Measurements from ENCODE around the gene ARHGEF2.

The ARHGEF2 gene

DNA sequence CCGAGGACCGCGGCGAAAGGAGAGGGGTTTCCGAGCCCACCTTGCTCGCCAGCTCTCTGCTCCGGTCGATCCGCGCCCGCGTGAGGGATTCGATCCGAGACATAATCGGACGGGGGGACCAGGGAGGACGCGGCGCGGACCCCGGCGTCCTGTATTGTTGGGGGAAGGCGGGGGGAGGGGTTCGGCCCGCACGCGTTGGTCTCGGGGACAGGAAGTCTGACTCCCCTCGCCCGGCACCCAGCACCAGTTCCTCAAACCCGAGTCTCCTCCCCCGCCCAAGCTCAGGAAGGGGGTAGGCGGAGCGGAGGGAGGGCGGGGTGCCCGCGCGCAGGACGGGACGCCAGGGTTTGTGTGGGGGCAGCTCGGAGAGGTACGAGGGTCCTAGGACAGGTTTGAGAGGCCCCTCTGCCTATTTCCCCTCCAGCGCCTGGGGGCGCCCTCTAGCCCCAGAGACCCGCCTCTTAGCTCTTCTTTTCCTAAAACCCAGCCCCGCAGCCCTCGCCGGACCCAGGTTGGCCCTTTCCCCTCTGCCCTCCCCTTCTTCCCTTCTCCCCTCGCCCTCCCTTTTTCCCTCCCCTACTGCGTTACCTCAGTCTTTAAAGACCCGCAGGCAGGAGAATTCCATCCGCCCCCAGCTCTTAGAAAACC, at the start of gene ARHGEF2:
Gene ARHGEF2 (minus strand): TSS at position 223 of the 648 bp plus-strand sequence. CDS start 120 bp downstream, at position 103.
- peak; percentile 84 for DNase-seq (ENCODE audit: low spot score)

DNA sequence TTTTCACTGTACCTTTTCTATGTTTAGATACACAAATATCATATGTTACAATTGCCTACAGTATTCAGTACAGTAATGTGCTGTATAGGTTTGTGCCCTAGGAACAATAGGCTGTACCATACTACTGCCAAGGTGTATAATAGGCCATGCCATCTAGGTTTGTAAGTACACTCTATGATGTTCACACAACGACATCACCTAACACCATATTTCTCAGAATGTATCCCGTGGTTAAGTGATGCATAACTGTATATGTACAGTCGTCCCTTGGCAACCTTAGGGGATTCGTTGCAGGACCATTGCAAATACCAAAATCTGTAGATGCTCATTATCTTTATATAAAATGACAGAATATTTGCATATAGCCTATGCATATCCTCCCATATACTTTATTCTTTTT, 48.2 kb upstream of the ARHGEF2 start:
- DNase-seq (ENCODE audit: low spot score) = no peak

DNA sequence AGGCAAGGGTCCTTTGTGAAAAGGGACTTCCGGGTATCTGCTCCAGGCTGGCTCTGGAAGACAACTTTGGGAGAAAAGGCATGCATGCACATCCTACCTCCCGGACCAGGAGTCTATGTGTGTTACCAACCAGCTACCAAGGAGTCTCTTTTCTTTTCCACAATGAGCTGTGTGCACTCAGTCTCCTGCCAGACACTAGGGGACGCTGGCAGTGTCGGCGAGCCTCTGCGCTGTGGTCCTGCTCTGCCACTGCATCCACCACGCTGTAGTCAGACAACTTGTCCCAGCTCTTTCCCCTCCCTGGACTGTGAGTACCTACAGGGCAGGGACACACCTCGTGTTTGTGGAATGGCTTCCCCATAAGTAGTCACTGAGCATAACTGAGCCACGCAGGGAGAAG, 47.5 kb upstream of the ARHGEF2 start:
- DNase-seq (ENCODE audit: low spot score) = no peak

DNA sequence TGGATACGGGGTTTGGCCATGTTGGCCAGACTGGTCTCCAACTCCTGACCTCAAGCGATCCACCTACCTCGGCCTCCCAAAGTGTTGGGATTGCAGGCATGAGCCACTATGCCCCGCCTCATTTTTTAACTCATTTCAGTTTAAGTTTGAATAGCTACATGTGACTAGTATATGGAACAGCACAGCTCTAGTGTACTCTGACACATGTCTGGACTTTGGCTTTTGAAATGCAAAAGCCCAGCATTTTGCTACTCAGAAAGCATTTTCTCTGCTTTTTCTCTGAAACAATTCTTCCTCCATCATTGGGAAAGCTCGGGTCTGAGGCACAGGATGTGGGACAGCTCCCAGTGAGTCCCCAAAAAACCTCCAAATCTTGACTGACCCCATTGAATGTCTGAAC, 46.5 kb upstream of the ARHGEF2 start:
- no peak for DNase-seq (ENCODE audit: low spot score)

DNA sequence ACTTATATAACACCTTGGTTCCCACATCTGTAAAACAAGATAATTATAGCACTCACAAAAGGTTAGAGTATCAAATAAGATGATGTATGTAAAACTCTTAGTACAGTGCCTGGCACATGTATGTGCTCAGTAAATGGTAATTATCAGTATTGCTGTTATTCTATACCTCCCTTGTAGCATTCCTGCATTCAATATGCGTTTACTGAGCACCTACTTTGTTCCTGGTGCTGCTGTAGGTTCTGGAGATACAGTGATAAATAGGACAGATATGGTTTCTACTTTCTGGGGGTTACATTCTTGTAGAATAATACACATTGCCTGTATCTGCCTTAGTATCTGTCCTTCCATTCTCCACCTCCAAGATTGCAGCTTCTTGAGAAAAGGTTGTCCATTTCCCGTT, 43.6 kb upstream of the ARHGEF2 start:
- no peak for DNase-seq (ENCODE audit: low spot score)

DNA sequence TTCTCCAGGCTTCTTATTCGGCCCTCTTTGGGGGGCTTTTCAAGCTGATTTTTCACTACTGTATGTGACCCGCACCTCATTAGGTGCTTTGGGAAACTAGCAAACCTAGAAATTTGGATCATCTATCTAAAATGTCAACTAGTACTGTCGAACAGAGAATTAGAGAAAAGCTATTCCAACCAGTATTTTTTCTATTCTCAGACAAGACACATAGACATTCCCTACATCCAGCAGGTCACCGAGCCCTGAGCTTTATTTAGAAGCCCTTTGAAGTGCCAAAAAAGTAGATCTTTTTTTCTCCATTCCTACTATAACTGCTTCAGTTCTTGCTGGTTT, 42.7 kb upstream of the ARHGEF2 start:
- no peak for DNase-seq (ENCODE audit: low spot score)

DNA sequence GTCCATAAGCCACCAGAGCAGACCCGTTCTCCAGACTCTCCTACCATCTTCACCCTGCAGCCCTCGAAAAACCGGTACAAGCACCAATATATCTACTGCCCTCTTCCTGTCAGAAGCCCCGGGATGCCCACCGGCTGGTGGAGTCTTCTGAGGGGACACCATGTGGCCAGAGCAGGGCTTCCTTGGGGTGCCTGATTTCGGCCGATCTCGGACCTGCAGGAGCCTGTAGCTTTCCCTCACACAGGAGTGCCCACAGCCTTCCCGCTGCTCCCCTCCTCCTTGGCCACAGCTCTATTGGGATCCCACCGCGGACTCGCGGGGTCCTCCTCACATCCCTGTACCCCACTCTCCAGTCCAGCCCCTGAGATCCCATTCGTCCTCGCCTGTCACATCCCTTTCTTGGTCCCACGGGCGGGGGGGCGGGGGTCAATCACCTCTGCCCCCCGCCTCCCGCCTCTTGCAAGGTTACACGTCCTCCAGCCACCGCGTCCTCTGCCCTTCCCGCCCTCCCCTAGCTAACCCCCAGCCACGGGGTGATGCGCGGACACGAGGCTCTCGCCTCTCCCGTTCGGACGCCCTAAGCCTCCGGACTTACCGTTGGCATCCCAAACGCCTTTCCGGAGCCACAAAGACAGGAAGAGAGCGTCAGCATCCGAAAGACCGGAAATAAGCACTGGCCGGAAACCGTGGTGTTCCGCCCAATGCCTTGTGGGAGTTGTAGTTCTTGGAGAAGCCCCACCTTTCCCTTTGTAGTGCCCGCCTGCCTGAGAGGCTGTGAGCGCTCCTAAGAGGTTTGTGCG, 42.1 kb upstream of the ARHGEF2 start, which contains the start of gene SSR2:
Gene SSR2 (minus strand): TSS at position 659 of the 800 bp plus-strand sequence. CDS start 784 bp downstream, outside the sequence.
- peak; percentile 90 for DNase-seq (ENCODE audit: low spot score)

DNA sequence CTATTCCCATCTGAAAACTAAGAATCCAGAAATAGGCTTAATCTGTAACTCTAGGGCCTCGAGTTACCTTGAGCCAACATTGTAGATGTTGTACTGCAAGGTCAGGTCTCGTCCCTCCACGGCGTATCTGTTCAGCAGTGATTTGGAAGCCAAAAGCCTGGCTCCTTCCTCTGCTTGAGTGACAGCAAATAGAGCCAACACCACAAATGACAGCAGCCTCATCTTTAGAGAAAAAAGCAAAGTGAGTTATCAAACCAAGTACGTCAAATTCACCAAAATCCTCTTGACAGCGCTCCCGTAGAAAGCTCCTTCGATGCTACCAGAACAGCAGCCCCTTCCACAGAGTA, 41.6 kb upstream of the ARHGEF2 start:
- DNase-seq (ENCODE audit: low spot score) = no peak

DNA sequence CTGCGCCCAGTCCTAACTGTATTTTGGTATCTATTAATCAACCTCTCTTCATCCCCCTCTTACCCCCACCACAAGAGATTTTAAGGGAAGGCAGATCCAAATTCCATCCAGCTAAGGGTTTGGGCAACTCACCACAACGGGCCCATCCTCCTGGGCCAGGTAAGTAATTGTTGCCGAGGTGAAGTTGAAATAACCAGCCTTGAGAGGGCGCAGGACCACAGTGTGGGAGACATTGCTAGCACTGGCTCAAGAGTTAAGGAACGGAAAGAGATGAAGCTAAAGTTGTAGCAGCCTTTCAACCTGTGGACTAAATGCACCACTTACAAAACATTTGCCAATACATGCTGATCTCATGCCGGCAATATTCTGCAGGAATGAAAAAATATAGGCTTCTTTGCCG, 36.5 kb upstream of the ARHGEF2 start:
- no peak for DNase-seq (ENCODE audit: low spot score)

DNA sequence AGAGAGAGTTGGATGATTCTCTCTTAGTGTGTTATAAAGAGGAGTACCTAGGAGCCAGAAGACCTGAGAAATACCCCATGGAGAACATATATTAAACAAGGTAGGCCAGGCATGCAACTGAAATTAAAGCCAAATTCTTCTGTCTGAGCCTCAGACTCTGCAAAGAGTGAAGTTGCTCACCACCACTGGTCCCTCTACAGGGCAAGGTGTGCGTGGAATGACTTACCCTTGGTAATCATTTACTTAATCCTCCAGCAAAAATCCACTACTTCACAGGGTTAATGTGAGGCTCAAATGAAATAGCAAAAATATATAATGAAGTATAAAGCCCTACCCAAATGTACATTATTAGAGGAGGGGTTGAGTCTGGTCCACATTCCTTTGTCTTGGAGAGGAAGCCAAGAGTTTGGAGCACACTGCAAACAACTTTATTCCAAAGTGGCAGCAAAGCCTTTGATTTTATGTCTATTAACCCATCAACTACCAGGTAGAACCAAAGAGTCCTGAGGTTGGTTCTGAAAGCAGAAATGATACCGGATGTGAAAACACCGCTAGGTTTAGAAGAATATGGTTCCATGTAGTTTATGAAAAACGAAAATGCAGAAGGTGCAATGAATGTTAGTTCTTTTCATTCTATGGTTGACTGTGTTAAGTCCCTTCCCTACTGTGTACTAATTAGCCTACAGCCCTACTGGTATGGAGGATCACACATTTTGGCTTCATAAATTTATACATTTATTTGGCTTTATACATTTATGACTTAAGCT, 33.9 kb upstream of the ARHGEF2 start:
- no peak for DNase-seq (ENCODE audit: low spot score)

DNA sequence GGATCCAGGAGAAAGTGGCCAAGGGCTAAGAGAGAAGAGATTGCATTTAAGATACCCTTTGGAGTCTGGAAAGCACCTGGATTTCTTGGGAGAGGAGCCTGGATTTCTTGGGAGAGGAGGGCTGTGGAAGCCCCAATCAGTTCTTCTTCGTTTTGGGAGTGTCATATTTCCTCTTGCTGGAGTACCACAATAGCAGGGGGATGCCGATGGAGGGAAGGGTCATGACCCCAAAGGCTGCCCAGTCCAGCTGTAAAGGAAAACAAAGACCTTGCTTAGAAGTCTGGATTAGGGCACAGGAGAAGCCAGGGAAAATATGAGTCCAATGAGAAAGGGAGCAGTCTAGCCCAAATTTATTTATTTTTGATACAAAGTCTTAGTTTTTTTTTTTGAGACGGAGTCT, 31.1 kb upstream of the ARHGEF2 start:
- DNase-seq (ENCODE audit: low spot score) = no peak

DNA sequence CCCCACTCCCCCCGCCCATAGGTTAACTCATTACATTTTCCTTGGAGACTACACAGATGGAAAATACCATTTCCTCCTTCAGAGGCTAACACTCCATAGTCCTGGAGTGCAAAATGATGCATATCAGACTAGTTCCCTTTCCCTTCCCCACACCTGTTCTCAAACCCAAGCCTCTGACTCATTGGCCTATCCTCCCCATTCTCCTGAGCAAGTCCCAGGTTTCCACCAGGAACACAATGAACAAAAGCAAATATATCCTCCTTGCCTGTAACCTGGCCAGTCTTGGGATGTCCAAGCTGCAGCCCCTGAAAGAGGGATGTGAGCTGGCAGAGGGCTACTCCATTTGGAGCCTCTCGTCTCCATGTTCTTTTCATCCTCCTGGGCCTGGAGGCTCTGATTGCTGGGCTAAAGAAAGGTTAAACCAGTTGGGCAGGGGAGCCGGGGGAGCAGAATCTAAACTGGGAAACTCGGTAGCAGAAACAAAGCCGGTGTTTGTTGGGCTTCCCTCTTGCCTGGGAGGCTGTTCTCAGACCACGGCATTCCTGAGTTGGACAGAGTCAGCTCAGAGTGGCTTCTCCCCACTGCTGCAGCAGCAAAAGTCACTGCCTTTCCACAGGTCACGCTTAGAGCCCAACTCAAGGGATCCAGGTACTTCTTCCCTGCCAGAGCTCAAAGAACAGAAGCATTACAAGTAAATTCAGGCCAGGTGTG, 28.5 kb upstream of the ARHGEF2 start:
- DNase-seq (ENCODE audit: low spot score) = no peak

DNA sequence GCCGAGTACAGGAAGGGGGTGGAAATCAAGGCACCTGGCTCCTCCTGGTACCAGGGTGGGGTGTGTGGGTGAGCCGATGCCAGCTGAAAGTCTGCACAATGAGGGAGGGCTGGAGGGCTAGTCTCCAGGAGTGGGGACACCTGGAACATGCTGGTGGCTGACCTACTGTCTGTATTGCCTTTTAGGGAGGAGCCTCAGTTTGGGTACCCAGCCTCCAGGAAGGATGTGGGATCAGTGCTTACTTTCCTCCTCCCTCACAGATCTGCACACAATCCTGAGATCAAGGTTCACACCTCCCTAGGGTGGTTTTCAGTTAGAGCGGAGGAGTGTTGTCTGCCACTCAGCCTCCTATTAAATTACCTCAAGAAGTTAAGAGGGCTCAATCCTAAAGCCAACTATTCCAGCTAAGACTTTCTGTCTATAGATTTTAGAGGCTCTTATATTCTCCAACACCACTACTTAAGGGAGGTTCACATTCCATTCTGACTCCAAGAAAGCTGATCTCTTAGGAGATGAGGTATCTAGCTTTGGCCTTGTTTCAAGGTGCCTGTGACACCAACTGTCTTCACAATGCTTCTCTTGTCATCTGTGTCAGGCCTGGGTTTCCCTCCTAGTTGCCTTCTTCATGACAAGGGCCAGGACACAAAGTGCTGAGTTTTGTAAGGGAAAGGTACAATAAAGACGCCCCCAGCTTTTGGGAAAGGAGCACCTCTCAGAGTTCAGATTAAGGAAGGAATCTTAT, 26.7 kb upstream of the ARHGEF2 start:
- DNase-seq (ENCODE audit: low spot score) = no peak

DNA sequence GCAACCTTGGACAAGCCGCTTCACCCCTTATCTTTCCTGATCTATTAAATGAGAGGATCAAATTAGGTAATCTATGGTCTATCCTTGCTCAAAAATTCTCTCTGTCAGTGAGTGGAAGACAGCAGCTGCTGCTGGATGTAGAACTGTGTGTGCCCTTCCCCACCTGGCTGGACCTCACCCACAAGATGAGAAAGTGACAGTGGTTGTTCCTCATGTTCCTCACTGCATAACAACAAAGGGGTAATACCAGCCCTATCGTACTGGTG, 25.5 kb upstream of the ARHGEF2 start:
- DNase-seq (ENCODE audit: low spot score) = no peak

DNA sequence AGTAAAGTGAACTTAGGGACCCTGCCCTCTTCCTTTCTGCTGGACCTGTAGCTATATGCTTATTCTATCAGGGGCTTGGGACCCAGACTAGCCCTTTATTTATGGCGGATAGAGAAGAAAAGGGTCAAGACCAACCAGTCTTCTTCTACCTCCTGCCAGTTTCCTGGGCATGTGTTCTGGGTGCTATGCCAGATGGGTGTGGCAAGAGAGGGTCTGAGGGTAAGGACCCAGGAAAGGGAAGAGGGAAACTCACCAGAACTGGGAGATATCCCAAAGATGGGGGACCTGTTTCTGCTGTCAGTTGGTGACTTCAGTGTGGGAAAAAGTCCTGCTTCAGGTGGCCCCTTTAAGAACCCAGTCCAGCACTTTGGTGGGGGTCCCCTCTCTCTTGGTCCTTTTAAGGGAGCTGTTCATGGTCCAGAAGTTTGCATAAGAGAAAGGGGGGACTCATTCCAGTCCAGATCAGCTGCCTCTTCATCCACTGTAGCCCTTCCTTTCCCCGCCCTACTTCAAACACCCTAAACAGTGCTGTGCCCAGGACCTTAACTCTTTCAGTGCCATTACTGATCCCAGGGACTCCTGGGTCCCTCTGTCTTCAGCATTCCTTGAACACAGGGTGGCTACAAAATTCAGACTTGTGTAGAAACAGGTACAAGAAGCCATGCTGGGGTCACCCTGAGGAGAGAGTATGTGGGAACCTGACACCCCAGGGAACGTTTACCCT, 24.0 kb upstream of the ARHGEF2 start:
- DNase-seq (ENCODE audit: low spot score) = no peak

DNA sequence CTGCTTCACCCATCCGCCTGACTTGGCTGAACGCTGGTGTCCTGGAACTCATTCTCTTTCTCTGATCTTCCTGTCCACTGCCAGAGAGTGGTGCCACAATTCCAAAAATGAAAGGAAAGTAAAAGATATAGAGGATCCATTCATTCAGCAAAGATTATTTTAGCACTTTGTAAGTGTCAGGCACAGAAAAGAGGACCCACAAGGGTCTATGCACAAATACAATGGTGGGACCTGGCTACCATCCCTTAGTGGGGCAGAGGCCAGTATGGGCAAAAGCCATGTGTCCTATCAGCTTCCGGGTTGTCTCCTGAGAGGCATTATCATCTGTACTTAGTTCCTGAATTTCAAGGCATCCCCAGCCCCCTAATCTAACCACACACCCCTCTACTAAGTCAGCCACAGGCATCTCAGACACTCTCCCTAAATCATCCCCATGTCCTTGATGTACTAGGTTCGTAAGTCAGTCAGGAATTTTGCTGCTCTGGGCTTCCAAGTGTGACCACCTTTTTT, 23.4 kb upstream of the ARHGEF2 start:
- DNase-seq (ENCODE audit: low spot score) = no peak

DNA sequence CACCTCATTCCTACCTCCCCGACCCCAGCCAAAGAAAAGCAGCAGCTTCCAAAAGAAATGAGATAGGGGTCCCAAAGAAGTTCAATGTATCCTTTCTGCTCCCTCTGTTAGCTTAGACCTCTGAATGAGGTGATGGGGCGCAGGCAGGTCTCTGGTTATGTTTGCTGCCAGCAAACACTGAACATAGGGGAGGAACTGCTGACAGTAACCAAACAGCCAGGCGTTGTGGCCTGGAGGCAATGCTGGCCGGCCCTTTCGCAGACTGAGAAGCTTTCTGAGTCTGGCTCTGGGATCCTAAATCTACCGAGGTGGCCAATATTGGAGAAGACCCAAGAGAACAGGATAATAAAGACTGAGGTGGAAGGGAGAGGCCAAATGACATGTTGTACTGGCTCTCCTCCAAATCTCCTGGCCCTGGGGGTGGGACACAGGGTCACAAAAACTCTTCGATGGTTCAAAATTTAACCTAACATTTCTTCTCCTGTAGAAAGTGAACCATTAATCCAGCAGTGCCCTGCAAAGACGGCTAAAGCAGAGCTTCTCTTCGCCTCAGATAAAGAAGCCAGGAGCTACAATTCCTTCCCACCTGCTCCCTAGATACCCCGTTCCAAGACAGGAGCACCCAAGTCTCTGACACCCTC, 22.8 kb upstream of the ARHGEF2 start:
- DNase-seq (ENCODE audit: low spot score) = no peak

DNA sequence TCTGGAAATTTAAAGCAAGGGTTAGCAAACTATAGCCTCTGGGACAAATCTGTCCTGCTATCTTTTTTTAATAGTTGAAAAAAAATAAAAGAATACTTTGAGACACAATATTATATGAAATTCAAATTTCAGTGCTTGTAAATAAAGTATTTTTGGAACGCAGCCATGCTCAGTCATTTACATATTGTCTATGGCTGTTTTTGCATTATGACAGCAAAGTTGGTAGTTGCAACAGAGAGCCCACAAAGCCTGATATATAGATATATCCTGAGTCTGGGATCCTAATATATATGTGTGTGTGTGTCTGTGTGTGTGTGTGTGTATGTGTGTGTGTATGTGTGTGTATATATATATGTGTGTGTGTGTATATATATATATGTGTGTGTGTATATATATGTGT, 21.6 kb upstream of the ARHGEF2 start:
- DNase-seq (ENCODE audit: low spot score) = no peak

DNA sequence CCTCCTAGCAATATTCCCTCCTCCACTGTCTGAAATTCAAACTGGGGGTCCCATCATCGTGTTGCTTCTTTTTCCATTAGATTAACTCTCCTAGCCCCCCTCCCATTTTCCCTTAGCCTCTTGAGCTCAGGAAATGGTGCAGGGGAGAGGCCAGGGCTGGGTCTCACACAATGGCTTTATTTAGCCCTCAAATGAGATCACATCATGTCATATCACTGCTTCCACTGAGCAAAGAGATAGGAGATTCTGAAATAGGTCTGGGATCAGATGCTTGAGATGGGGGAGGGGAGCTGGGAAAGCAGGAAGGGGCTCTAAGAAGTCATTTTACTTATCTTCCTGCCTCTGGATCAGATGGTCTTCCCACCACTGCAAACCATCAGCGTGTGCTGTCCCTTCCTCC, 17.8 kb upstream of the ARHGEF2 start:
- no peak for DNase-seq (ENCODE audit: low spot score)

DNA sequence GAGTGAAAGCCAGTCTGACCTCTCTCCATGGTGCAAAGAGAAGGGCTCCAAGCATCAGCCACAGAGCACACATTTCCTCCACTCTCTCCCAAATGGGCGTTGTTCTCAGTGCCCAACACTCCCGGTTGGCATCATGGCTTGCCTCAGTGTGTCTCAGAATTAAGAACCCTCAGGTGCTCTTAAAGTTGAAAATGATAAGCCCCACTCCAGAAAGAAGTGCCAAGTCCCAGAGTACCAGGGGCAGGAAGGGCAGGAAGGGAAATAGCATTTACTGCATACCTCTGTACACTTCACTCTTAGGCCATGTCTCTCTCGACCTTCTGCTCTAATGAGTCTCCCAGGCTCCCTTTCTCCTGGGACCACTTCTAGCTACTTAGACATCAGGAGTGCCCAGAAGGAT, 15.2 kb upstream of the ARHGEF2 start:
- no peak for DNase-seq (ENCODE audit: low spot score)
